NCI-H2196 treated with DMSO at 0.1 percent for 48 hours (cell line): Measurements from ENCODE around the gene GNAO1.
"Not testable (repeated sequence)": the region's sequence is repeated elsewhere in the genome, so short reads cannot be mapped to it uniquely, and the experiment has no call there.

ENCODE experiments used
- DNase-seq: peaks from one replicate; lab custom pipeline; 2025; ENCODE audit not compliant: unreplicated experiment; lab: John Stamatoyannopoulos, UW

Gene GNAO1

GRCh38 chr16:56360117-56361008 lies 169.1 kb downstream of the GNAO1 start:
- no peak for DNase-seq

DNA sequence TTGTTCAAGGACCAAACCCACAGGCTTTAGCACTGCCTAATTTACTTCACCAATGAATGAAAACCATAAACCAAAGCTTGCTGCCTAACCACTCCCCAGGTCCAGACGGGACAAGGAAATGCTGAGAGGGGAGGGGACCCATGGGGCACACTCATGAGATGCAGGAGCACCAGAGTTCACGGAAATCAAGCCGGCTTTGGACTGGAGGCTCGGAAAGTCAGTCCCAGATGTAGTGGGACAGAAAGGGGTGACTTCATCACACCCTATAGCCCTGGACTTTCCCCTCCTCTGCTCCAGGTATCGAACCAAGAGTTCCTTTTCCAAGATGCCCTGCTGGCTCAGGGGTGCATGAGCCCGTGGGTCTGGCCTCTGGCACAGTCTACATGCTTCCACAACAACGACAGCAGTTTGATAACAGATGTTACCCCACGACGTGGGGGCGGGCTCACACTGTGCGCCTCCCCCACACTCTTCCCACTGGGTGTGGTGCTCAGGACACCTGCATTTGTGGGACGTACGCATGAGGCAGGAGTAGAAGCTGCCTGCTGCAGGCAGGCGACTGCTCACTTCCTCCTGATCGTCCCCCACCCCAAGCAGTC lies 170.9 kb downstream of the GNAO1 start:
- DNase-seq, result no peak

- DNase-seq, result no peak
Measured at GRCh38 chr16:56362706-56363105, 171.4 kb downstream of the GNAO1 start.

DNA sequence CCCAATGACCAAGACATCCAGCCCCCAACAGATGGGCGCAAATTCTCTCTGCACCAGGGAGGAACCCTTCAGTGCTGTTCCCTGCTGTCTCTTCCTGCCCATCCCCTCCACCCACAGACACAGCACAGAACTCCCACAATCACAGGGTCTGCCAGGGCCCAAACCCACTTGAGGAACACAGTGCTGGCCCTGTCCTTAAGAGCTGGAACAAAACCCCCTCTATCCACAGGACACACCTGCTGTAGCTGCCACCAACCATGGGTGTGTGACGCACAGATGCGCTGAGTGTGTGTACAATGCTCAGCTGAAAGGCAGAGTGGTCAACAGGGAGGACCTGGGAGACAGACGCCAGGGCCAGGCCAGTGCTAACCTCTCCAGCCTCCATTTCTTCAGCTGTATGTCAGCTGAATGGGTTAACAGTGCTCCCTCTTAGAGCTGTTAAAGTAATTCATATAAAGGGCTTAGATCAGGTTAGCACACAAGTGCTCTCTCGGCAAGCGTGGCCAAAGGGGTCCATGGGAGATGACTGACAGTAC lies 172.0 kb downstream of the GNAO1 start:
- DNase-seq, result no peak

- no peak for DNase-seq
Measured at GRCh38 chr16:56363781-56364565, 172.7 kb downstream of the GNAO1 start.

DNA sequence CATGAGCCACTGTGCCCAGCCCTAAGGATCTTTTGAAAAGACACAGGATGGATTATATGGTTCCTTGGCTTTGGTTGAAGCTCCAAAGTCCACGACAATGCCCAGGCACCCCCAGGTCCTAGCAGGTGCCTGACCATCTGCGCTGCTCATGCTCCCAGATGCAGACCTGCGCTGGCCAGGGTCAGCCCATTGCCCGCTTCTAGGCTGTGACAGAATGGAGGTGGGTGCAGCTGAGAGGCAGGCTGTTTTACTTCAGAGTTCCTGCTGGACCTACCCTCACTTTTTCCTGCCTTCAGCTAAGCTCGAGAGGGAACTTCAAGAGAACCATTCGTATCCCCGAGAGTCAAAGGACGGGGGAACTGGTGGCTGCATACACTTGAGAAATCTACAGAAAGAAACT lies 173.6 kb downstream of the GNAO1 start:
- no peak for DNase-seq

DNA sequence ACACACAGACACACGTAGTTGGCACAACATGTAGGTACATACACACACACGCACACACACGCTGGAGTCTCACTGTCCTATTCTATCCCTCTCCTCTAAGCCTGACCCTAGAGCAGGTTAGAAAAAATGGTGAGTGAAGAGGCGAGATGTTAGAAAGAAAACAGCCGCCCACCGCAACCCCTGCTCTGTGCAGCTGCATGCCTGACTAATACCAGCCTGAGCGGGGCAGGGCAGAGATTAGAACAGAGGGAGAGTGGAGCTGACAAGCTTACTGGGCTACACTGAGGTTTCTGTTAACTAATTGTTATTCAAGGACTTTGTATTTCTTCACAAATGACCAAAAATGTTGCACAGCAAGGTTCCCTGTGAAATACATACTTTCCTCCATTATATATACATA lies 174.3 kb downstream of the GNAO1 start:
- DNase-seq, result no peak

- DNase-seq, result no peak
Measured at GRCh38 chr16:56366945-56367344, 175.7 kb downstream of the GNAO1 start.

DNA sequence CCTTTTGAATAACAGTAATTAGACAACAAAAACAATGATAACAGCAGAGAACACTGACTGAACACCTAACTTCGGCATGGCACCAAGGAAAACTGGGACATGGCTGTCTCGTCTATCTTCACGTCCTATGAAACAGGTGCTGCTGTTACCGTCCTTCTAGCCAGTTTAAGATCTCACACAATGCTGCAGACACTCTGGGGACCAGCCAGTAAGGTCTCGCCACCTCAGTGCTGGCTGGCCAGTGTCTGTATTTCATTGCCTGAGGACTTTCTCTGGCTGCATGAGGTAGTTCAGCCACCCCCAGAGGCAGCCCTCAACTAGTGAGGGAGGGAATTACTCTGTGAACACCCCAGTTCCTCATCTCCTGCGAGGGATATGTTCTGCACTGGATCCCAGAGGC lies 176.5 kb downstream of the GNAO1 start:
- no peak for DNase-seq

GRCh38 chr16:56368545-56368944 lies 177.3 kb downstream of the GNAO1 start:
- no peak for DNase-seq

DNA sequence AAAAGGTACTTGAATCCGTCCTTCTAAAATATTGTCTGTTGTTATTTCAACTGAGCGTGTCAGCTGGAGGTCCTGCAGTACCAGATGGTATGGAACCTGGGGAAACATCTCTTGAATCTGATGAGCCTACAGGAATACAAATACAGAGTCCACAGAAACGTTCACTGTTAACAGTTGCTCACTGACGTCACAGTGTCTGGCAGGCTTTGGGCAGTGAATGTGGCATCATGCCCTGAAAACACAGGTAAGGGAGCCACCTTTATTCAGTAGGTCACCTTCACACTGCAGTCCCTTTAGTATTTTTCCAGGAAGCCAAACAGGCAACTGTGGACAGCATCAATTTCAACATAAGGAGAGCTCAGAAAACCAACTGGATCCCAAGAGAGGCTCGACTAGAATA lies 177.9 kb downstream of the GNAO1 start:
- no peak for DNase-seq

GRCh38 chr16:56370185-56370874 lies 179.0 kb downstream of the GNAO1 start:
- no peak for DNase-seq

- DNase-seq, result no peak
Measured at GRCh38 chr16:56370875-56371659, 179.8 kb downstream of the GNAO1 start.

- DNase-seq, result no peak
Measured at GRCh38 chr16:56371660-56371937, 180.3 kb downstream of the GNAO1 start.

DNA sequence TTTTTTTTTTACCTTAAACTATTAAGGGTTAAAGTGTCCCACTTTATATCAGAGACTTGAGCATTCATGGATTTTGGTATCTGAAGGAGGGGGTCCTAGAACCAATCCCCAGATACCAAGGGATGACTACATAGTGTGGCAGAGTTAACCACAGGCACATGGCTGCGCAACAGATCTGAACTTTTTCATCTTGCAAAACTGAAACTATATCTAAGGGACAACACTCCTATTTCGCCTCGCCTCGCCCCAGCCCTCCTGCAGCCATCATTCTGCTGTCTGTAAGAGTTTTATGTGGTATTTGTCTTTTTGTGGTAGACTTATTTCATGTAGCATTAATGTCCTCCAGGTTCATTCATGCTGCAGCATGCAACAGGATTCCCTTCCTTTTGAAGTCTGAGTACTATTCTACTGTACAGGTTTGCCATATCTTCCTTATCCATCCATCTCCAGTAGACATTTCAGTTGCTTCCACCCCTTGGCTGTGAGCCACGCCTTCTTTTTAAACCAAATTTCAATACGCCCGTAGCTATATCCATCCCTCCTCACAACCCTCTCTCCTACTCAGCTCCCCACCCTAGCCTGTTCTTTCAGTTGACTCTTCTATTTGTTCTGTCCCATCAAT lies 180.8 kb downstream of the GNAO1 start:
- no peak for DNase-seq

- peak; percentile 5 for DNase-seq
Measured at GRCh38 chr16:56373003-56373402, 181.7 kb downstream of the GNAO1 start.

DNA sequence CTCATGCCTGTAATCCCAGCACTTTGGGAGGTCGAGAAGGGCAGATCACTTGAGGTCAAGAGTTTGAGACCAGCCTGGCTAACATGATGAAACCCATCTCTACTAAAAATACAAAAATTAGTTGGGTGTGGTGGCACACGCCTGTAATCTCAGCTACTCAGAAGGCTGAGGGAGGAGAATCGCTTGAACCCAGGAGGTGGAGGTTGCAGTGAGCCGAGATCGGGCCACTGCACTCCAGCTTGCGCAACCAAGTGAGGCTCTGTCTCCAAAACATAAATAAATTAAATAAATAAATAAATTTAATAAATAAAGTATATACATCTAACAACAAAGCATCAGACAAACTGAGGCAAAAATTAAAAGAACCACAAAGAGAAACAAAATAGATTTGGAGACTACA lies 184.5 kb downstream of the GNAO1 start:
- DNase-seq, result not testable (repeated sequence)

DNA sequence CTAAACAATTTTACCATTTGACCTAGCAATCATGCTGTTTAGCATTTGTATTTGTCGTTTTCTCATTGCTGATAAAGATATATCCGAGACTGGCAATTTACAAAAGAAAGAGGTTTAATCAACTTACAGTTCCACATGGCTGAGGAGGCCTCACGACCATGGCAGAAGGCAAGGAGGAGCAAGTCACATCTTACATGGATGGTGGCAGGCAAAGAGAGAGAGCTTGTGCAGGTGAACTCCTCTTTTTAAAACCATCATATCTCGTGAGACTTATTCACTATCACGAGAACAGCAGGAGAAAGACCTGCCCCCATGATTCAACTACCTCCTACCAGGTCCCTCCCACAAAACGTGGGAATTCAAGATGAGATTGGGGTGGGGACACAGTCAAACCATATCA lies 187.8 kb downstream of the GNAO1 start:
- DNase-seq, result not testable (repeated sequence)

DNA sequence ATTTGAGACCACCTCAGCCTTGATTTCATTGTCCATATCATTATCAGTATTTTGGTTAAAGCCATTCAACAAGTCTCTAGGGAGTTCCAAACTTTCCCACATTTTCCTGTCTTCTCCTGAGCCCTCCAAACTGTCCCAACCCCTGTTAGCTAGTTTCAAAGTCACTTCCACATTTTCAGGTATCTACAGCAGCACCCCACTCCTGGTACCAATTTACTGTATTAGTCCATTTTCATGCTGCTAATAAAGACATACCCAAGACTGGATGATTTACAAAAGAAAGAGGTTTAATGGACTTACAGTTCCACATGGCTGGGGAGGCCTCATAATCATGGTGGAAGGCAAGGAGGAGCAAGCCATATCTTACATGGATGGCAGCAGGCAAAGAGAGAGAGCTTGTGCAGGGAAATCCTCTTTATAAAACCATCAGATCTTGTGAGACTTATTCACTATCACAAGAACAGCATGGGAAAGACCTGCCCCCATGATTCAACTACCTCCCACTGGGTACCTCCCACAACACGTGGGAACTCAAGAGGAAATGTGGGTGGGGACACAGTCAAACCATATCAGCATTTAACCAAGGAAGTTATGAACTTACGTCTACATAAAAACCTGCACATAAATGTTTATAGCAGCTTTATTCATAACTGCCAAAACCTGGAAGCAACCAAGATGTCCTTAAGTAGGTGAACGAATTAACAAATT lies 189.6 kb downstream of the GNAO1 start:
- not testable (repeated sequence) for DNase-seq
